Liver (tissue), 3 donors: ENCODE measurements around the gene CHRNB1.

ENCODE experiments used
- EGR1 ChIP-seq, 2 donors: IDR thresholded peaks; 2 replicates each; pipeline ENCODE4 v1.6.1; 2016 to 2018; ENCODE audit warnings: antibody characterized with exemption in 2 of 2, low read depth in 2 of 2
- GABPA ChIP-seq, 2 donors: IDR thresholded peaks in 1 of 2; conservative IDR thresholded peaks in 1 of 2; 2 replicates each; pipeline ENCODE4 v1.6.1; 2016; ENCODE audit warnings: antibody characterized with exemption in 2 of 2, mild to moderate bottlenecking in 1 of 2, moderate library complexity in 1 of 2
- HNF4A ChIP-seq, 2 donors: conservative IDR thresholded peaks; 2 replicates each; pipeline ENCODE4 v1.6.1; 2016; ENCODE audit warnings: antibody characterized with exemption in 2 of 2, mild to moderate bottlenecking in 2 of 2
- JUND ChIP-seq, 2 donors: IDR thresholded peaks; 2 replicates each; pipeline ENCODE4 v1.6.1; 2016; ENCODE audit warnings: antibody characterized with exemption in 2 of 2
- RAD21 ChIP-seq, 2 donors: IDR thresholded peaks; 2 replicates each; pipeline ENCODE4 v1.6.1; 2016; ENCODE audit warnings: antibody characterized with exemption in 2 of 2, mild to moderate bottlenecking in 2 of 2
- RXRA ChIP-seq, 2 donors: IDR thresholded peaks; 2 replicates each; pipeline ENCODE4 v1.6.1; 2017 to 2018; ENCODE audit warnings: antibody characterized with exemption in 2 of 2, mild to moderate bottlenecking in 1 of 2
- TAF1 ChIP-seq: conservative IDR thresholded peaks from 2 replicates; pipeline ENCODE4 v1.6.1; 2016; ENCODE audit warnings: antibody characterized with exemption, mild to moderate bottlenecking
- YY1 ChIP-seq: IDR thresholded peaks from 2 replicates; pipeline ENCODE4 v1.6.1; 2016; ENCODE audit warnings: antibody characterized with exemption, mild to moderate bottlenecking
- TF ChIP-seq, protein P1 (sequence below): fragments of 150-350 bp; IDR thresholded peaks from 2 replicates; pipeline ENCODE4 v1.5.1; 2017; ENCODE audit warnings: improper control_type of control experiment, low read depth, low read length; ENCODE audit not compliant: missing input control
- TF ChIP-seq, protein P2 (sequence below): IDR thresholded peaks from 2 replicates; pipeline ENCODE4 v1.6.1; 2016; ENCODE audit warnings: antibody characterized with exemption
- TF ChIP-seq, protein P3 (sequence below): IDR thresholded peaks from 2 replicates; pipeline ENCODE4 v1.6.1; 2016; ENCODE audit warnings: antibody characterized with exemption
- TF ChIP-seq, protein P4 (sequence below): IDR thresholded peaks from 2 replicates; pipeline ENCODE4 v1.6.1; 2016; ENCODE audit warnings: antibody characterized with exemption, mild to moderate bottlenecking
- donor health status: healthy.
- donor health status: healthy.

DNA sequence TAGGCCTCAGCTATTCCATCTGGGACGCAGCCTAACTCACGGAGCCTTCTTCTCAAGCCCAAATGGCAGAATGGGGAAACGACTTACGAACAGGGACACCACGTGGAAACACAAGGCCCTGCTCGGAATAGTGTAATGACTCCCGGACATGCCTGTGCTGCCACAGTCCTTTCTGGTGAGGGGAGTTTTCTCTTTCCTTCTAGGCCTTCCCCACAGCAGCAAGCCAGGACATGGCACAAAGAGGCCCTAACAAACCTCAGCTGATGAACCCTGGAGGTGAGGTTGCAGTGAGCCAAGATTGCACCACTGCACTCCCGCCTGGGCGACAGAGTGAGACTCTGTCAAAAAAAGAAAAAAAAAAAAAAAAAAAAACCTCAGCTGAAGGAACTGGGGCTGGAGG lies 19.2 kb downstream of the CHRNB1 start:
- TF ChIP-seq, protein P1, sequence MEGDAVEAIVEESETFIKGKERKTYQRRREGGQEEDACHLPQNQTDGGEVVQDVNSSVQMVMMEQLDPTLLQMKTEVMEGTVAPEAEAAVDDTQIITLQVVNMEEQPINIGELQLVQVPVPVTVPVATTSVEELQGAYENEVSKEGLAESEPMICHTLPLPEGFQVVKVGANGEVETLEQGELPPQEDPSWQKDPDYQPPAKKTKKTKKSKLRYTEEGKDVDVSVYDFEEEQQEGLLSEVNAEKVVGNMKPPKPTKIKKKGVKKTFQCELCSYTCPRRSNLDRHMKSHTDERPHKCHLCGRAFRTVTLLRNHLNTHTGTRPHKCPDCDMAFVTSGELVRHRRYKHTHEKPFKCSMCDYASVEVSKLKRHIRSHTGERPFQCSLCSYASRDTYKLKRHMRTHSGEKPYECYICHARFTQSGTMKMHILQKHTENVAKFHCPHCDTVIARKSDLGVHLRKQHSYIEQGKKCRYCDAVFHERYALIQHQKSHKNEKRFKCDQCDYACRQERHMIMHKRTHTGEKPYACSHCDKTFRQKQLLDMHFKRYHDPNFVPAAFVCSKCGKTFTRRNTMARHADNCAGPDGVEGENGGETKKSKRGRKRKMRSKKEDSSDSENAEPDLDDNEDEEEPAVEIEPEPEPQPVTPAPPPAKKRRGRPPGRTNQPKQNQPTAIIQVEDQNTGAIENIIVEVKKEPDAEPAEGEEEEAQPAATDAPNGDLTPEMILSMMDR: no peak
- TF ChIP-seq HNF4A (conservative IDR thresholded peaks at IDR 0.05) (no peak), GABPA (IDR thresholded peaks at IDR 0.05 in 1 of 2, conservative IDR thresholded peaks at IDR 0.05 in 1 of 2) (no peak), TAF1 (no peak), EGR1 (IDR thresholded peaks at IDR 0.05; ENCODE audit: low read depth in 2 of 2) (no peak), RXRA (IDR thresholded peaks at IDR 0.05) (no peak), RAD21 (IDR thresholded peaks at IDR 0.05) (no peak), YY1 (no peak), JUND (IDR thresholded peaks at IDR 0.05) (no peak)
- TF ChIP-seq, protein P2, sequence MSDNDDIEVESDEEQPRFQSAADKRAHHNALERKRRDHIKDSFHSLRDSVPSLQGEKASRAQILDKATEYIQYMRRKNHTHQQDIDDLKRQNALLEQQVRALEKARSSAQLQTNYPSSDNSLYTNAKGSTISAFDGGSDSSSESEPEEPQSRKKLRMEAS: no peak
- TF ChIP-seq, protein P3, sequence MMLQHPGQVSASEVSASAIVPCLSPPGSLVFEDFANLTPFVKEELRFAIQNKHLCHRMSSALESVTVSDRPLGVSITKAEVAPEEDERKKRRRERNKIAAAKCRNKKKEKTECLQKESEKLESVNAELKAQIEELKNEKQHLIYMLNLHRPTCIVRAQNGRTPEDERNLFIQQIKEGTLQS: no peak
- TF ChIP-seq, protein P4, sequence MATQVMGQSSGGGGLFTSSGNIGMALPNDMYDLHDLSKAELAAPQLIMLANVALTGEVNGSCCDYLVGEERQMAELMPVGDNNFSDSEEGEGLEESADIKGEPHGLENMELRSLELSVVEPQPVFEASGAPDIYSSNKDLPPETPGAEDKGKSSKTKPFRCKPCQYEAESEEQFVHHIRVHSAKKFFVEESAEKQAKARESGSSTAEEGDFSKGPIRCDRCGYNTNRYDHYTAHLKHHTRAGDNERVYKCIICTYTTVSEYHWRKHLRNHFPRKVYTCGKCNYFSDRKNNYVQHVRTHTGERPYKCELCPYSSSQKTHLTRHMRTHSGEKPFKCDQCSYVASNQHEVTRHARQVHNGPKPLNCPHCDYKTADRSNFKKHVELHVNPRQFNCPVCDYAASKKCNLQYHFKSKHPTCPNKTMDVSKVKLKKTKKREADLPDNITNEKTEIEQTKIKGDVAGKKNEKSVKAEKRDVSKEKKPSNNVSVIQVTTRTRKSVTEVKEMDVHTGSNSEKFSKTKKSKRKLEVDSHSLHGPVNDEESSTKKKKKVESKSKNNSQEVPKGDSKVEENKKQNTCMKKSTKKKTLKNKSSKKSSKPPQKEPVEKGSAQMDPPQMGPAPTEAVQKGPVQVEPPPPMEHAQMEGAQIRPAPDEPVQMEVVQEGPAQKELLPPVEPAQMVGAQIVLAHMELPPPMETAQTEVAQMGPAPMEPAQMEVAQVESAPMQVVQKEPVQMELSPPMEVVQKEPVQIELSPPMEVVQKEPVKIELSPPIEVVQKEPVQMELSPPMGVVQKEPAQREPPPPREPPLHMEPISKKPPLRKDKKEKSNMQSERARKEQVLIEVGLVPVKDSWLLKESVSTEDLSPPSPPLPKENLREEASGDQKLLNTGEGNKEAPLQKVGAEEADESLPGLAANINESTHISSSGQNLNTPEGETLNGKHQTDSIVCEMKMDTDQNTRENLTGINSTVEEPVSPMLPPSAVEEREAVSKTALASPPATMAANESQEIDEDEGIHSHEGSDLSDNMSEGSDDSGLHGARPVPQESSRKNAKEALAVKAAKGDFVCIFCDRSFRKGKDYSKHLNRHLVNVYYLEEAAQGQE: no peak
